Astrocyte (in vitro differentiated cells and primary cell): ENCODE measurements around the gene HADHB. TPM values are rescaled to one million over a fixed set of nuclear protein-coding genes. Genes with fewer than 3 reads are reported as not detected.
"Not testable (repeated sequence)": the region's sequence is repeated elsewhere in the genome, so short reads cannot be mapped to it uniquely, and the experiment has no call there.

ENCODE experiments used
- DNase-seq: peaks from one replicate; pipeline ENCODE4 v3.0.0-alpha.2; 2010; ENCODE audit warnings: low read depth
- FAIRE-seq: peaks from 2 replicates; lab custom pipeline; 2011; peaks lifted over from hg19 to GRCh38; lab: Jason Lieb, UNC
- H2AFZ ChIP-seq: 2 replicates; pipeline ENCODE4 v1.6.0; 2012; ENCODE audit warnings: low read depth, low read length, inconsistent platforms
- H3K27ac ChIP-seq: 2 replicates; pipeline ENCODE4 v1.5.1; 2011; ENCODE audit warnings: low read depth, low read length, inconsistent platforms
- H3K27me3 ChIP-seq: 2 replicates; pipeline ENCODE4 v1.6.0; 2011; ENCODE audit warnings: low read length, inconsistent platforms; ENCODE audit not compliant: insufficient read depth
- H3K36me3 ChIP-seq: 2 replicates; pipeline ENCODE4 v1.5.1; 2011; ENCODE audit warnings: low read length, inconsistent platforms; ENCODE audit not compliant: insufficient read depth
- H3K4me1 ChIP-seq: 2 replicates; pipeline ENCODE4 v1.5.1; 2011; ENCODE audit warnings: low read length, inconsistent platforms; ENCODE audit not compliant: insufficient read depth
- H3K4me2 ChIP-seq: 2 replicates; pipeline ENCODE4 v1.6.0; 2012; ENCODE audit warnings: low read length, inconsistent platforms
- H3K4me3 ChIP-seq: 2 replicates; pipeline ENCODE4 v1.5.1; 2011; ENCODE audit warnings: low read depth, mild to moderate bottlenecking, low read length, inconsistent platforms; ENCODE audit not compliant: insufficient read depth
- H3K79me2 ChIP-seq: 2 replicates; pipeline ENCODE4 v1.6.0; 2012; ENCODE audit warnings: mild to moderate bottlenecking, low read length, inconsistent platforms; ENCODE audit not compliant: insufficient read depth
- H3K9ac ChIP-seq: 2 replicates; pipeline ENCODE4 v1.6.0; 2012; ENCODE audit warnings: mild to moderate bottlenecking, low read length, inconsistent platforms
- H3K9me3 ChIP-seq: 2 replicates; pipeline ENCODE4 v1.5.1; 2012; ENCODE audit warnings: low read depth, mild to moderate bottlenecking, low read length, inconsistent platforms; ENCODE audit not compliant: insufficient read depth
- H4K20me1 ChIP-seq: 2 replicates; pipeline ENCODE4 v1.6.0; 2012; ENCODE audit warnings: low read length, inconsistent platforms; ENCODE audit not compliant: insufficient read depth
- H3K27ac Mint-ChIP-seq: one replicate; pipeline ENCODE4 v1.8.0; 2021; ENCODE audit warnings: mild to moderate bottlenecking, mixed read lengths; ENCODE audit not compliant: unreplicated experiment
- H3K27me3 Mint-ChIP-seq: one replicate; pipeline ENCODE4 v1.8.0; 2021; ENCODE audit warnings: low read depth, mixed read lengths; ENCODE audit not compliant: unreplicated experiment
- H3K36me3 Mint-ChIP-seq: one replicate; pipeline ENCODE4 v1.8.0; 2021; ENCODE audit warnings: low read depth, mixed read lengths; ENCODE audit not compliant: unreplicated experiment
- H3K4me1 Mint-ChIP-seq: one replicate; pipeline ENCODE4 v1.8.0; 2021; ENCODE audit warnings: low read depth, mixed read lengths; ENCODE audit not compliant: unreplicated experiment
- H3K4me3 Mint-ChIP-seq: one replicate; pipeline ENCODE4 v1.8.0; 2021; ENCODE audit warnings: mild to moderate bottlenecking, moderate library complexity, mixed read lengths; ENCODE audit not compliant: unreplicated experiment
- H3K9me3 Mint-ChIP-seq: one replicate; pipeline ENCODE4 v1.8.0; 2021; ENCODE audit warnings: mild to moderate bottlenecking, mixed read lengths; ENCODE audit not compliant: unreplicated experiment
- CTCF ChIP-seq: IDR thresholded peaks from 2 replicates; pipeline ENCODE4 v1.5.1; 2011; ENCODE audit warnings: low read depth, mild to moderate bottlenecking, inconsistent platforms, low read length, moderate library complexity; ENCODE audit not compliant: insufficient read depth
- EZH2 ChIP-seq: IDR thresholded peaks from 2 replicates; pipeline ENCODE4 v1.6.1; 2012; ENCODE audit warnings: mild to moderate bottlenecking, low read length, inconsistent platforms; ENCODE audit not compliant: insufficient read depth
- total RNA-seq: library from RNA; stranded (reverse); gene quantifications from 2 replicates; pipeline ENCODE4 v1.2.1, GENCODE V29; 2021

Gene HADHB
- total RNA-seq, 1 donor from 2014 or later = 109 TPM

GRCh38 chr2:26330604-26331003 lies 85.9 kb downstream of the HADHB start:
- Mint-ChIP-seq H3K27me3 (no peaks in the 10 kb centered on the region), H3K4me3 (no peak overlapping the region), H3K27ac (no peak overlapping the region), H3K4me1 (peaks cover 5% of the 10 kb centered on the region), H3K36me3 (no peaks in the 10 kb centered on the region), H3K9me3 (no peaks in the 10 kb centered on the region)
- no peak for FAIRE-seq
- H3K4me2 ChIP-seq = no peak overlapping the region
- DNase-seq = peak; percentile 27
- H2AFZ ChIP-seq = no peak overlapping the region
- H3K27ac ChIP-seq = no peak overlapping the region
- TF ChIP-seq EZH2 (no peak), CTCF (no peak)
- H4K20me1 ChIP-seq = no peaks in the 10 kb centered on the region
- no peaks in the 10 kb centered on the region for H3K4me1 ChIP-seq
- H3K36me3 ChIP-seq = no peaks in the 10 kb centered on the region
- H3K27me3 ChIP-seq = peaks cover 2% of the 10 kb centered on the region
- H3K9ac ChIP-seq = no peak overlapping the region
- no peaks in the 10 kb centered on the region for H3K79me2 ChIP-seq
- no peaks in the 10 kb centered on the region for H3K9me3 ChIP-seq
- no peak overlapping the region for H3K4me3 ChIP-seq

GRCh38 chr2:26331321-26331720 lies 86.6 kb downstream of the HADHB start:
- not testable (repeated sequence) for H3K4me3 ChIP-seq, H3K27me3 ChIP-seq, H4K20me1 ChIP-seq, H2AFZ ChIP-seq, H3K4me1 ChIP-seq, H3K9ac ChIP-seq, DNase-seq, H3K36me3 Mint-ChIP-seq, H3K9me3 Mint-ChIP-seq, H3K36me3 ChIP-seq, FAIRE-seq, H3K4me1 Mint-ChIP-seq, H3K27me3 Mint-ChIP-seq, H3K27ac Mint-ChIP-seq, H3K4me2 ChIP-seq, H3K27ac ChIP-seq, H3K4me3 Mint-ChIP-seq, H3K79me2 ChIP-seq, H3K9me3 ChIP-seq

GRCh38 chr2:26333293-26333692 lies 88.6 kb downstream of the HADHB start:
- H3K9ac ChIP-seq = no peak overlapping the region
- no peaks in the 10 kb centered on the region for H3K36me3 Mint-ChIP-seq
- no peaks in the 10 kb centered on the region for H4K20me1 ChIP-seq
- FAIRE-seq = no peak
- no peak overlapping the region for H3K4me3 ChIP-seq
- H3K4me2 ChIP-seq = no peak overlapping the region
- H3K4me3 Mint-ChIP-seq = no peak overlapping the region
- no peaks in the 10 kb centered on the region for H3K27me3 Mint-ChIP-seq
- no peaks in the 10 kb centered on the region for H3K9me3 ChIP-seq
- TF ChIP-seq EZH2 = no peak
- no peak for TF ChIP-seq CTCF
- H3K4me1 Mint-ChIP-seq = no peaks in the 10 kb centered on the region
- H3K9me3 Mint-ChIP-seq = no peaks in the 10 kb centered on the region
- no peak for DNase-seq
- no peaks in the 10 kb centered on the region for H3K36me3 ChIP-seq
- H3K27me3 ChIP-seq = peaks cover 2% of the 10 kb centered on the region
- no peaks in the 10 kb centered on the region for H3K4me1 ChIP-seq
- H3K79me2 ChIP-seq = no peaks in the 10 kb centered on the region
- no peak overlapping the region for H3K27ac Mint-ChIP-seq
- H3K27ac ChIP-seq = no peak overlapping the region
- H2AFZ ChIP-seq = no peak overlapping the region
